ENCODE measurements around the gene EVA1A. TPM values are rescaled to one million over a fixed set of nuclear protein-coding genes. Genes with fewer than 3 reads are reported as not detected.

The EVA1A gene
- total RNA-seq, 1 experiment from 2014 or later = 0.21 TPM

GRCh38 chr2:75574106-75574505 lies 13.4 kb upstream of the EVA1A start:
- ATAC-seq (no peak), DNase-seq (ENCODE audit: low read depth, low spot score) (no peak)
- Histone ChIP-seq H3K4me3 (ENCODE audit: low read depth in 2 of 2, low read length in 2 of 2) (no peak overlapping the region), H3K27ac (ENCODE audit: low read length) (no peak overlapping the region), H3K9me3 (ENCODE audit: control insufficient read depth, insufficient read depth, low read depth, low read length) (no peaks in the 10 kb centered on the region), H3K36me3 (ENCODE audit: control insufficient read depth, insufficient read depth, low read length) (no peaks in the 10 kb centered on the region), H3K4me1 (ENCODE audit: control insufficient read depth, insufficient read depth, low read length) (no peaks in the 10 kb centered on the region), H3K27me3 (ENCODE audit: control insufficient read depth, insufficient read depth, low read length) (no peaks in the 10 kb centered on the region; the same call in 1 of the 2 replicates)
- ChIA-PET POLR2A (no interaction called here), CTCF (no interaction called here)
- intact Hi-C loops (cut with micrococcal nuclease; ENCODE audit: unreplicated experiment) = no loop called here
- TF ChIP-seq TCF7L2 (IDR thresholded peaks at IDR 0.05; ENCODE audit: low read depth, low read length) = no peak
- no peak for TF ChIP-seq POLR2AphosphoS5 (IDR thresholded peaks at IDR 0.05; ENCODE audit: low read depth, low read length)
- no peak for TF ChIP-seq SIN3A (IDR thresholded peaks at IDR 0.05; ENCODE audit: borderline replicate concordance, insufficient read depth, low read depth, low read length)
- TF ChIP-seq, protein P1, sequence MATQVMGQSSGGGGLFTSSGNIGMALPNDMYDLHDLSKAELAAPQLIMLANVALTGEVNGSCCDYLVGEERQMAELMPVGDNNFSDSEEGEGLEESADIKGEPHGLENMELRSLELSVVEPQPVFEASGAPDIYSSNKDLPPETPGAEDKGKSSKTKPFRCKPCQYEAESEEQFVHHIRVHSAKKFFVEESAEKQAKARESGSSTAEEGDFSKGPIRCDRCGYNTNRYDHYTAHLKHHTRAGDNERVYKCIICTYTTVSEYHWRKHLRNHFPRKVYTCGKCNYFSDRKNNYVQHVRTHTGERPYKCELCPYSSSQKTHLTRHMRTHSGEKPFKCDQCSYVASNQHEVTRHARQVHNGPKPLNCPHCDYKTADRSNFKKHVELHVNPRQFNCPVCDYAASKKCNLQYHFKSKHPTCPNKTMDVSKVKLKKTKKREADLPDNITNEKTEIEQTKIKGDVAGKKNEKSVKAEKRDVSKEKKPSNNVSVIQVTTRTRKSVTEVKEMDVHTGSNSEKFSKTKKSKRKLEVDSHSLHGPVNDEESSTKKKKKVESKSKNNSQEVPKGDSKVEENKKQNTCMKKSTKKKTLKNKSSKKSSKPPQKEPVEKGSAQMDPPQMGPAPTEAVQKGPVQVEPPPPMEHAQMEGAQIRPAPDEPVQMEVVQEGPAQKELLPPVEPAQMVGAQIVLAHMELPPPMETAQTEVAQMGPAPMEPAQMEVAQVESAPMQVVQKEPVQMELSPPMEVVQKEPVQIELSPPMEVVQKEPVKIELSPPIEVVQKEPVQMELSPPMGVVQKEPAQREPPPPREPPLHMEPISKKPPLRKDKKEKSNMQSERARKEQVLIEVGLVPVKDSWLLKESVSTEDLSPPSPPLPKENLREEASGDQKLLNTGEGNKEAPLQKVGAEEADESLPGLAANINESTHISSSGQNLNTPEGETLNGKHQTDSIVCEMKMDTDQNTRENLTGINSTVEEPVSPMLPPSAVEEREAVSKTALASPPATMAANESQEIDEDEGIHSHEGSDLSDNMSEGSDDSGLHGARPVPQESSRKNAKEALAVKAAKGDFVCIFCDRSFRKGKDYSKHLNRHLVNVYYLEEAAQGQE (IDR thresholded peaks at IDR 0.05; ENCODE audit: insufficient read depth in 1 of 2, low read depth in 2 of 2, low read length in 1 of 2) = no peak
- TF ChIP-seq, protein P2, sequence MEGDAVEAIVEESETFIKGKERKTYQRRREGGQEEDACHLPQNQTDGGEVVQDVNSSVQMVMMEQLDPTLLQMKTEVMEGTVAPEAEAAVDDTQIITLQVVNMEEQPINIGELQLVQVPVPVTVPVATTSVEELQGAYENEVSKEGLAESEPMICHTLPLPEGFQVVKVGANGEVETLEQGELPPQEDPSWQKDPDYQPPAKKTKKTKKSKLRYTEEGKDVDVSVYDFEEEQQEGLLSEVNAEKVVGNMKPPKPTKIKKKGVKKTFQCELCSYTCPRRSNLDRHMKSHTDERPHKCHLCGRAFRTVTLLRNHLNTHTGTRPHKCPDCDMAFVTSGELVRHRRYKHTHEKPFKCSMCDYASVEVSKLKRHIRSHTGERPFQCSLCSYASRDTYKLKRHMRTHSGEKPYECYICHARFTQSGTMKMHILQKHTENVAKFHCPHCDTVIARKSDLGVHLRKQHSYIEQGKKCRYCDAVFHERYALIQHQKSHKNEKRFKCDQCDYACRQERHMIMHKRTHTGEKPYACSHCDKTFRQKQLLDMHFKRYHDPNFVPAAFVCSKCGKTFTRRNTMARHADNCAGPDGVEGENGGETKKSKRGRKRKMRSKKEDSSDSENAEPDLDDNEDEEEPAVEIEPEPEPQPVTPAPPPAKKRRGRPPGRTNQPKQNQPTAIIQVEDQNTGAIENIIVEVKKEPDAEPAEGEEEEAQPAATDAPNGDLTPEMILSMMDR (IDR thresholded peaks at IDR 0.05) = no peak
- in situ Hi-C loops (cut with HindIII; ENCODE audit: low pct_unique_long_range_greater_than_20kb, low sequenced_read_pairs) = no loop called here
- BruUV-seq (replicated peaks) = no TSS peak

DNA sequence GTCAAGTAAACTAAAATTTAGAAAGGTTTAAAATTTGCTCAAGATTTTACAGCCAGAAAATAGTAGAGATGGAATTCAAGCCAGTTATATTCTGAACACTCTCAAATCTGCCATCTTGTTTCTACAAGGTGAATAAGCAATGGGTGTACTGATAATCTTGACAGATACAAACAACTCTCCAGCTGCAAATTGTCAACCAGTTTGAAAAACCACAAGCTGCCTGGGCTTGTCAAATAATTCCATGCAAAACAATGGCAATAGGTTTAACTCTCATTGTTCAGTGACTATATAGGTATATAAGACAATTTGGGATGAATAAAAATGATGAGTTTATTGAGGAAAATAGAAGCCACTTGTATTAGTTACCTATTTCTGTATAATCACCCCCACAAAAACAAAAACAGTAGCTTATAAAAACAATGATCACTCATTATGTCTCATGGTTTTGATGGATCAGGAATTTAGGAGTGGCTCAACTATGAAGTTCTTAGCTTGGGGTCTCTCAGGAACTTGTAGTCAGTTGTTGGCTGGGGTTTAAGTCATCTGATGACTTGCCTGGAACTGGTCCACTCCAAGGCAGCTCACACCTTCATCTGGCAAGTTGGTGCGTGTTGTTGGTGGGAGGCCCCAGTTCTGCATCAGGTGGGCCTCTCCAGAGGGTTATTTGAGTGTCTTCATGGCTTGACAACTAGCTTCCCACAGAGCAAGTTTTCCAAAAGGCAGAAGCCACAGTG lies 12.6 kb upstream of the EVA1A start:
- DNase-seq (ENCODE audit: low read depth, low spot score) (no peak), ATAC-seq (no peak)
- intact Hi-C loops (cut with micrococcal nuclease; ENCODE audit: unreplicated experiment) (no loop called here), in situ Hi-C loops (cut with HindIII; ENCODE audit: low pct_unique_long_range_greater_than_20kb, low sequenced_read_pairs) (no loop called here)
- TF ChIP-seq, protein P1 (IDR thresholded peaks at IDR 0.05; ENCODE audit: insufficient read depth in 1 of 2, low read depth in 2 of 2, low read length in 1 of 2) = no peak
- TF ChIP-seq TCF7L2 (IDR thresholded peaks at IDR 0.05; ENCODE audit: low read depth, low read length) (no peak), SIN3A (IDR thresholded peaks at IDR 0.05; ENCODE audit: borderline replicate concordance, insufficient read depth, low read depth, low read length) (no peak), POLR2AphosphoS5 (IDR thresholded peaks at IDR 0.05; ENCODE audit: low read depth, low read length) (no peak)
- TF ChIP-seq, protein P2 (IDR thresholded peaks at IDR 0.05) = no peak
- ChIA-PET CTCF (no interaction called here), POLR2A (no interaction called here)
- H3K27ac ChIP-seq (ENCODE audit: low read length) = no peak overlapping the region
- no peaks in the 10 kb centered on the region for H3K9me3 ChIP-seq (ENCODE audit: control insufficient read depth, insufficient read depth, low read depth, low read length)
- H3K36me3 ChIP-seq (ENCODE audit: control insufficient read depth, insufficient read depth, low read length) = no peaks in the 10 kb centered on the region
- no peaks in the 10 kb centered on the region; the same call in 1 of the 2 replicates for H3K27me3 ChIP-seq (ENCODE audit: control insufficient read depth, insufficient read depth, low read length)
- no peak overlapping the region for H3K4me3 ChIP-seq (ENCODE audit: low read depth in 2 of 2, low read length in 2 of 2)
- BruUV-seq (replicated peaks) = no TSS peak
- H3K4me1 ChIP-seq (ENCODE audit: control insufficient read depth, insufficient read depth, low read length) = no peaks in the 10 kb centered on the region

All from Panc1 (cell line).